ENCODE measurements around the gene HSPA1L.
A peak's percentile ranks its signal among the peaks of the same experiment; 100 is the strongest.

HSPA1L gene

GRCh38 chr6:31837369-31838113 is 22.5 kb upstream of the HSPA1L start:
- DNase-seq (ENCODE audit: extremely low read depth, insufficient read length) = no peak

DNA sequence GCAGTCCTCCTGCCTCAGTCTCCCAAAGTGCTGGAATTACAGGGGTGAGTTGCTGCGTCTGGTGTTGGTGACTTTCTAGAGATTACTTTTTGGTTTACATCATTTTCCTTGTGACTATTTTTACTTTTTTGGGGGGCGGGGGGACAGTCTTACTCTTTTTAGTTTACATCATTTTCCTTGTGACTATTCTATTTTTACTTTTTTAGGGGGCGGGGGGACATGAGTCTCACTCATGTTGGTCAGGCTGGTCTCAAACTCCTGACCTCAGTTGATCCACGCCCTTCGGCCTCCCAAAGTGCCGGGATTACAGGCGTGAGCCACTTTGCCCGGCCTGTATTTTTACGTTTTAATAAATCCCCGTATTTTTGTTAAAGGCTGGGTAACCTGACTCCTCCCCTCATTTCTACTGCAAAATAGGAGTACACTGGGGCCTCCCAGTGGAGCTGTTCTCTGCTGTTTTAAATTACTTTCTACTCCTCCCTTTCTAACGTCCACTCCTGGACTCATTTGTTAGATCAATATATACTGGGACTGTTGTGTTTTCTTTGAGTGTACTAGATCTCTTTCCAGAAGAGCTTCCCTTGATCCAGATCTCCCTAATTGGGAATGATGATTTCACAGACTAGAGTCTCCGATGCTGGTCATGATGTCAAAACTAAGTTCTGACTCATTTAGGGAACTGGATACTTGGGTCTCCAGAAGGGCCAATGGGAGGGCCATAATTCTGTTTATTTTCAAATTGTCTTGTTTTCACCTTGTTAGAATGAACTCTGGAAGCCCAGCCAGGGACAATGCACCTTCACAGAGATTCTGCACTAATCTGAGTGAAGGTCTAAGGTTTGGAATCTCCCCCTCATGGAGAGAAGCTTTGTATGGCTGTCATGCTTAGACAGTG is 21.6 kb upstream of the HSPA1L start:
- TF ChIP-seq, protein P1, sequence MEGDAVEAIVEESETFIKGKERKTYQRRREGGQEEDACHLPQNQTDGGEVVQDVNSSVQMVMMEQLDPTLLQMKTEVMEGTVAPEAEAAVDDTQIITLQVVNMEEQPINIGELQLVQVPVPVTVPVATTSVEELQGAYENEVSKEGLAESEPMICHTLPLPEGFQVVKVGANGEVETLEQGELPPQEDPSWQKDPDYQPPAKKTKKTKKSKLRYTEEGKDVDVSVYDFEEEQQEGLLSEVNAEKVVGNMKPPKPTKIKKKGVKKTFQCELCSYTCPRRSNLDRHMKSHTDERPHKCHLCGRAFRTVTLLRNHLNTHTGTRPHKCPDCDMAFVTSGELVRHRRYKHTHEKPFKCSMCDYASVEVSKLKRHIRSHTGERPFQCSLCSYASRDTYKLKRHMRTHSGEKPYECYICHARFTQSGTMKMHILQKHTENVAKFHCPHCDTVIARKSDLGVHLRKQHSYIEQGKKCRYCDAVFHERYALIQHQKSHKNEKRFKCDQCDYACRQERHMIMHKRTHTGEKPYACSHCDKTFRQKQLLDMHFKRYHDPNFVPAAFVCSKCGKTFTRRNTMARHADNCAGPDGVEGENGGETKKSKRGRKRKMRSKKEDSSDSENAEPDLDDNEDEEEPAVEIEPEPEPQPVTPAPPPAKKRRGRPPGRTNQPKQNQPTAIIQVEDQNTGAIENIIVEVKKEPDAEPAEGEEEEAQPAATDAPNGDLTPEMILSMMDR (IDR thresholded peaks at IDR 0.05; ENCODE audit: insufficient read depth, low read length, poor library complexity, severe bottlenecking) = peak; percentile 3
- no peaks in the 10 kb centered on the region for H3K27me3 ChIP-seq (replicated peaks; ENCODE audit: control insufficient read depth, insufficient read depth, low read length)
- peaks cover 19% of the 10 kb centered on the region for H3K36me3 ChIP-seq (ENCODE audit: control insufficient read depth, insufficient read depth, low read length)
- peak overlapping the region; percentile 78 for H3K4me3 ChIP-seq (replicated peaks; ENCODE audit: low read depth, low read length)
- no peak for DNase-seq (ENCODE audit: extremely low read depth, insufficient read length)

More at GRCh38 chr6:31837369-31838113, 22.5 kb upstream of the HSPA1L start:
- Histone ChIP-seq H3K4me3 (replicated peaks; ENCODE audit: low read depth, low read length) (peak overlapping the region; percentile 78), H3K36me3 (ENCODE audit: control insufficient read depth, insufficient read depth, low read length) (peaks cover 19% of the 10 kb centered on the region), H3K27me3 (replicated peaks; ENCODE audit: control insufficient read depth, insufficient read depth, low read length) (no peaks in the 10 kb centered on the region)
- TF ChIP-seq, protein P1 (IDR thresholded peaks at IDR 0.05; ENCODE audit: insufficient read depth, low read length, poor library complexity, severe bottlenecking) = no peak

GRCh38 chr6:31836047-31836473 is 21.0 kb upstream of the HSPA1L start:
- TF ChIP-seq, protein P1 (IDR thresholded peaks at IDR 0.05; ENCODE audit: insufficient read depth, low read length, poor library complexity, severe bottlenecking) = no peak
- Histone ChIP-seq H3K4me3 (replicated peaks; ENCODE audit: low read depth, low read length) (peak overlapping the region; percentile 78), H3K27me3 (replicated peaks; ENCODE audit: control insufficient read depth, insufficient read depth, low read length) (no peaks in the 10 kb centered on the region), H3K36me3 (ENCODE audit: control insufficient read depth, insufficient read depth, low read length) (peaks cover 19% of the 10 kb centered on the region)
- DNase-seq (ENCODE audit: extremely low read depth, insufficient read length) = no peak

DNA sequence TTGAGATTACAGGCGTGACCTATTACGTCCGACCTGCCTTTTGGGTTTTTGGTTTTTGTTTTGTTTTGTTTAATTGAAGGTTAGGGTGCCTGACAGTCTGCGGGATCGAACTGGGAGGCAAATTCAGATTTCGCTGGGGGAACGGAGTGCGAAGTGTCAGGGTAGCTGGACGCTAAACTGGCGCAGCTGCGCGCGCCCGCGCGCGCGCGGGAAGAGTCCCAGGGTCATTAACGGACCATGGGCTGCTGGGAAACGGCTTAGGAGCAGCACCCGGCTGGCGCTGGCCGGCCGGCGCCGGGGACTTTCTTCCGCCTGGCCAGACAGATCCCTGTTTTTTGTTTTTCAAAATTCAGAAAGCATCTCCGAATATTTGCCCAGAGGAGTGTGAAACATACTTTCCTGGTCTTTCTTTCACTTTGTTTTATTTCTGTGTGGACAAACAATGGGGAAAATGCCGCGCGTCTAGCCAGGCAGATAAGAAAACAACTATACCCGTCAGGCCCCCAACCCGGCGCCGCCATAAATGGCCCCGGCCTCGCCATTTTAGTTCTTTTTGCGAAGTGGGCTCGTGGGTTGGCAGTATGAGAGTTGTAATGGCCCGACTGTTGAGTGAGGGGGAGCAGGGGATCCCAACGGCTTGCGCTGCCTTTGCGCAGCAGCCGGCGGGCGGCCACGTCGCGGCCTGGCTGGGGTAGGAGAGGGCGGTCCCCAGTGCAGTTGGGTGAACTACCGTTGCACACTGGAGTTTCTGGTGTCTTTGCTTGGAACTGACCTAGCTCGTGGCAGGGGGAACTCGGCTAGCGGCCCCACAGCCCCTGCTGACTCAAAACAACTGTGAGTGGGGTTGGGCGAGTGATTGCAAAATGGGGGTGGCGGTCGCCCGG is 19.5 kb upstream of the HSPA1L start:
- H3K36me3 ChIP-seq (ENCODE audit: control insufficient read depth, insufficient read depth, low read length) = peaks cover 15% of the 10 kb centered on the region
- TF ChIP-seq, protein P1 (IDR thresholded peaks at IDR 0.05; ENCODE audit: insufficient read depth, low read length, poor library complexity, severe bottlenecking) = no peak
- H3K4me3 ChIP-seq (replicated peaks; ENCODE audit: low read depth, low read length) = peak overlapping the region; percentile 78
- DNase-seq (ENCODE audit: extremely low read depth, insufficient read length) = peak; percentile 95
- H3K27me3 ChIP-seq (replicated peaks; ENCODE audit: control insufficient read depth, insufficient read depth, low read length) = no peaks in the 10 kb centered on the region
